ENCODE measurements around the gene ATP8A1. TPM values are rescaled to one million over a fixed set of nuclear protein-coding genes. Genes with fewer than 3 reads are reported as not detected.

ATP8A1 gene
- total RNA-seq, 4 donors from 2014 or later, result 6.2 to 10.8 (median 7.1) TPM

DNA sequence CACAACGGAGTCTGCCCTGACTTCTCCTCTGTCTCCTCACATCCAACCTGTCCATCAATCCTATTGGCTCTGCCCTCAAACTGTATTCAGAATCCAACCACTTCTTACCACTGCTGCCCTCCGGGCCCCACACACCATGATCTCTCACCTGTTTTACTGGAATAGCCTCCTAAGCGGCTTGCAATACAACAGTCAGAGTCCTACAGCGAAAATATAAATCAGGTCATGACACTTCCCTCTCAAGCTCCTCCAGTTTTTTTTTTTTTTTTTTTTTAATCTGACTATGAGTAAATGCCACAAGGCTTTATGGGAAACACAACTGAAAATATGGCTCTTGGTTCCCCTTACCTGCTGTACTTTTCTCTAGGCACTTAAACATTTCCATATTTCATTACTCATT, 216.8 kb downstream of the ATP8A1 start:
- Histone ChIP-seq H3K4me3 (no peak overlapping the region), H3K27me3 (no peaks in the 10 kb centered on the region), H3K4me1 (no peaks in the 10 kb centered on the region), H3K27ac (replicated peaks in 1 of 4) (no peak overlapping the region), H3K9me3 (no peaks in the 10 kb centered on the region), H3K36me3 (peaks cover 0 to 26% (median 13%) of the 10 kb centered on the region in 4 donors)
- no peak for DNase-seq (ENCODE audit: extremely low spot score)
- 96% methylated on average over 4 of the region's 4 CpGs for WGBS
- TF ChIP-seq, protein P1, sequence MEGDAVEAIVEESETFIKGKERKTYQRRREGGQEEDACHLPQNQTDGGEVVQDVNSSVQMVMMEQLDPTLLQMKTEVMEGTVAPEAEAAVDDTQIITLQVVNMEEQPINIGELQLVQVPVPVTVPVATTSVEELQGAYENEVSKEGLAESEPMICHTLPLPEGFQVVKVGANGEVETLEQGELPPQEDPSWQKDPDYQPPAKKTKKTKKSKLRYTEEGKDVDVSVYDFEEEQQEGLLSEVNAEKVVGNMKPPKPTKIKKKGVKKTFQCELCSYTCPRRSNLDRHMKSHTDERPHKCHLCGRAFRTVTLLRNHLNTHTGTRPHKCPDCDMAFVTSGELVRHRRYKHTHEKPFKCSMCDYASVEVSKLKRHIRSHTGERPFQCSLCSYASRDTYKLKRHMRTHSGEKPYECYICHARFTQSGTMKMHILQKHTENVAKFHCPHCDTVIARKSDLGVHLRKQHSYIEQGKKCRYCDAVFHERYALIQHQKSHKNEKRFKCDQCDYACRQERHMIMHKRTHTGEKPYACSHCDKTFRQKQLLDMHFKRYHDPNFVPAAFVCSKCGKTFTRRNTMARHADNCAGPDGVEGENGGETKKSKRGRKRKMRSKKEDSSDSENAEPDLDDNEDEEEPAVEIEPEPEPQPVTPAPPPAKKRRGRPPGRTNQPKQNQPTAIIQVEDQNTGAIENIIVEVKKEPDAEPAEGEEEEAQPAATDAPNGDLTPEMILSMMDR (IDR thresholded peaks at IDR 0.05), result no peak
- TF ChIP-seq POLR2AphosphoS5 (IDR thresholded peaks at IDR 0.05), result no peak
- TF ChIP-seq POLR2A (IDR thresholded peaks at IDR 0.05; ENCODE audit: low read depth), result no peak
- no peak for TF ChIP-seq EP300 (IDR thresholded peaks at IDR 0.05)
- intact Hi-C loops (cut with DNase I), result no loop called here

GRCh38 chr4:42436928-42437565, 219.9 kb downstream of the ATP8A1 start:
- intact Hi-C loops (cut with DNase I), result no loop called here
- H3K27me3 ChIP-seq, result no peaks in the 10 kb centered on the region
- H3K4me3 ChIP-seq, result no peak overlapping the region
- no peaks in the 10 kb centered on the region for H3K4me1 ChIP-seq
- no peak overlapping the region for H3K27ac ChIP-seq (replicated peaks in 1 of 4)
- WGBS, result 71% methylated on average over 7 of the region's 7 CpGs
- TF ChIP-seq EP300 (IDR thresholded peaks at IDR 0.05), result no peak
- no peak for TF ChIP-seq POLR2AphosphoS5 (IDR thresholded peaks at IDR 0.05)
- TF ChIP-seq, protein P1 (IDR thresholded peaks at IDR 0.05), result no peak
- DNase-seq (ENCODE audit: extremely low spot score), result no peak
- H3K9me3 ChIP-seq, result no peaks in the 10 kb centered on the region
- peaks cover 0 to 14% (median 7%) of the 10 kb centered on the region in 4 donors for H3K36me3 ChIP-seq

DNA sequence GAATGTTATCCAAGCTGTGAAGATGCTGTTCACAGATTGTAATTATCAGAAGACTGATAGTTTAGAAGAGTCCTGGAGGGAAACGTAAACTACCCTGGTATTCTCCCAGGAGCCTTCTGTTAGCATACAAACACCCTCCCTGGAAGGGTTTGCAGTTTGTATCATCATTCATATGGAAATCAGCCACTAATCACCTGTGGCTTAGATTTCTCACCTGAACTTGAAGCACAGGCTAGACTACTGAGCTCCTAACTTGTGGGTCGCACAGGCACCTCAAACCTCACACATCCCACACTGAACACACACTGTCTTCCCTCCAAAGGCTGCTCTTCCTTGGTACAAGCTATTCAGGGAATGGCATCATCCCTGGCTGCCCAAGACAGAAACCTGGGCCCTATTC, 228.9 kb downstream of the ATP8A1 start:
- intact Hi-C loops (cut with DNase I), result no loop called here
- peaks cover 0 to 10% (median 4%) of the 10 kb centered on the region in 4 donors for H3K36me3 ChIP-seq
- H3K27me3 ChIP-seq, result no peaks in the 10 kb centered on the region
- H3K4me3 ChIP-seq, result no peak overlapping the region
- H3K27ac ChIP-seq (replicated peaks in 1 of 4), result no peak overlapping the region
- H3K4me1 ChIP-seq, result no peaks in the 10 kb centered on the region
- DNase-seq (ENCODE audit: extremely low spot score), result no peak
- 71% methylated on average over 2 of the region's 2 CpGs for WGBS
- TF ChIP-seq, protein P1 (IDR thresholded peaks at IDR 0.05), result no peak
- TF ChIP-seq POLR2A (IDR thresholded peaks at IDR 0.05; ENCODE audit: low read depth) (no peak), POLR2AphosphoS5 (IDR thresholded peaks at IDR 0.05) (no peak), EP300 (IDR thresholded peaks at IDR 0.05) (no peak)
- no peaks in the 10 kb centered on the region for H3K9me3 ChIP-seq

- 88% methylated on average over 19 of the region's 19 CpGs for WGBS
- TF ChIP-seq POLR2AphosphoS5 (IDR thresholded peaks at IDR 0.05), result no peak
- TF ChIP-seq, protein P1 (IDR thresholded peaks at IDR 0.05), result no peak
- no peak for TF ChIP-seq POLR2A (IDR thresholded peaks at IDR 0.05; ENCODE audit: low read depth)
- TF ChIP-seq EP300 (IDR thresholded peaks at IDR 0.05), result no peak
- H3K4me3 ChIP-seq, result no peak overlapping the region
- intact Hi-C loops (cut with DNase I), result no loop called here
- H3K36me3 ChIP-seq, result peaks cover 0 to 27% (median 13%) of the 10 kb centered on the region in 4 donors
- no peaks in the 10 kb centered on the region for H3K4me1 ChIP-seq
- no peak overlapping the region for H3K27ac ChIP-seq (replicated peaks in 1 of 4)
- no peaks in the 10 kb centered on the region for H3K27me3 ChIP-seq
- H3K9me3 ChIP-seq, result no peaks in the 10 kb centered on the region
- DNase-seq (ENCODE audit: extremely low spot score), result no peak
These were observed 231.5 kb downstream of the ATP8A1 start for GRCh38 chr4:42425146-42426065.

All from esophagus muscularis mucosa (tissue), 4 donors.